GM12891 (cell line): ENCODE results near the gene NDUFV2.

Experiments used
- POLR2A ChIP-seq: IDR thresholded peaks from 2 replicates; pipeline ENCODE4 v1.6.1; 2011; ENCODE audit warnings: low read depth, low read length, control low read depth
- POLR2AphosphoS5 ChIP-seq: IDR thresholded peaks from 2 replicates; pipeline ENCODE4 v1.6.1; 2011; ENCODE audit warnings: low read depth, low read length, control low read depth

DNA sequence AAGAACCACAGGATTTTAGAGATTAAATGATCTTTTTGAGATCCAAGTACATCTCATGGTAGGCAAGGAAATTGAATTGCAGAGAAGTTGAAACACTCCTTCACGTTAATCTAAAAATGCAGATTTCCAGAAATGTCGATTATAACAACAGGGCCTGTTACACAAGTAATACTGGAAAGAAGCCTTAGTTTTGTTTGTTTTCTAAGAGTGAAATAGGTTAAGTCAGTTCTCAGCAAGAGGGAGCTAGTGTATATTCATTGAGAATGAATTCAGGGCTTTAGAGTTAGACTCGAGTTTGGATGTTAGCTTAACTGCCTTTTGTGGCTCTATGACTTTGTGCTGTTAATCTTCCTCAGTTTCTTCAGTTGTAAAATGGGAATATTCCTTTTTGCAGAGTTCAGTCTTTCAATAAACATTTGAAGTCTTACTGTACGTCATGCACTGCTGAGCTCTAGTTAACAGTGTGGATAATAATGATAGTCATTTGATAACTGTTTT, 926 bp downstream of the NDUFV2 start:
- no peak for TF ChIP-seq POLR2AphosphoS5
- TF ChIP-seq POLR2A: no peak
